SK-N-SH (cell line): ENCODE data around the gene STK38. TPM values are rescaled to one million over a fixed set of nuclear protein-coding genes. Genes with fewer than 3 reads are reported as not detected.

Source experiments
- CTCF ChIA-PET: fragments of 300-600, 350-600 bp; formaldehyde crosslinking; extraction: SDS; loops from one replicate; lab custom pipeline; 2021; lab: Yijun Ruan, JAX
- POLR2A ChIA-PET: fragments of 350-600 bp; sonication (Branson Sonifier 250); formaldehyde crosslinking; extraction: SDS; loops from one replicate; lab custom pipeline; 2020; ENCODE audit warnings: antibody characterized with exemption, inconsistent platforms; lab: Yijun Ruan, JAX
- DNase-seq: peaks from one replicate; pipeline ENCODE4 v3.0.0; 2012
- H2AFZ ChIP-seq: fragments of 200-600 bp; sonication (generic); 2 replicates; pipeline ENCODE4 v1.8.1; 2016; ENCODE audit warnings: antibody characterized with exemption, mild to moderate bottlenecking, low read depth
- H3F3A ChIP-seq: fragments of 200-600 bp; sonication (generic); replicated peaks from 2 replicates; pipeline ENCODE3; 2016; ENCODE audit warnings: antibody characterized with exemption, mild to moderate bottlenecking; ENCODE audit not compliant: insufficient read depth
- H3K27ac ChIP-seq, 2 experiments: fragments of 200-500 bp in 1 of 2; fragments of 200-600 bp in 1 of 2; sonication (Bioruptor generic) in 1 of 2; sonication (generic), shearing (Covaris generic) in 1 of 2; 2 replicates each; pipeline versions ENCODE4 v1.5.1 to v1.6.1; 2014 to 2016; ENCODE audit warnings: low read depth in 2 of 2, inconsistent platforms in 1 of 2, low read length in 1 of 2, mild to moderate bottlenecking in 1 of 2, mixed read lengths in 1 of 2
- H3K27me3 ChIP-seq: fragments of 200-600 bp; sonication (generic), shearing (Covaris generic); 2 replicates; pipeline ENCODE4 v1.6.1; 2016; ENCODE audit warnings: mixed run types; ENCODE audit not compliant: insufficient read depth
- H3K36me3 ChIP-seq, 2 experiments: fragments of 200-500 bp in 1 of 2; fragments of 200-600 bp in 1 of 2; sonication (Bioruptor generic) in 1 of 2; sonication (generic) in 1 of 2; replicated peaks in 1 of 2; 2 replicates each; pipeline versions ENCODE3 to v1.5.1; 2014 to 2016; ENCODE audit warnings: low read length in 1 of 2, mild to moderate bottlenecking in 1 of 2; ENCODE audit not compliant: insufficient read depth in 2 of 2, control insufficient read depth in 1 of 2
- H3K4me1 ChIP-seq, 2 experiments: fragments of 200-500 bp in 1 of 2; fragments of 200-600 bp in 1 of 2; sonication (Bioruptor generic) in 1 of 2; sonication (generic), shearing (Covaris generic) in 1 of 2; 2 replicates each; pipeline versions ENCODE4 v1.5.1 to v1.6.1; 2014 to 2016; ENCODE audit warnings: low read depth in 1 of 2, low read length in 1 of 2, mixed run types in 1 of 2; ENCODE audit not compliant: insufficient read depth in 2 of 2, control insufficient read depth in 1 of 2
- H3K4me2 ChIP-seq: fragments of 200-600 bp; sonication (generic), shearing (Covaris generic); 2 replicates; pipeline ENCODE4 v1.6.1; 2017; ENCODE audit warnings: mixed run types
- H3K4me3 ChIP-seq, 2 experiments: fragments of 200-500 bp in 1 of 2; fragments of 200-600 bp in 1 of 2; sonication (Bioruptor generic) in 1 of 2; sonication (generic), shearing (Covaris generic) in 1 of 2; 2 replicates each; pipeline versions ENCODE4 v1.5.1 to v1.8.1; 2014 to 2016; ENCODE audit warnings: low read depth in 2 of 2, inconsistent platforms in 1 of 2, low read length in 1 of 2, mild to moderate bottlenecking in 1 of 2, mixed read lengths in 1 of 2, moderate library complexity in 1 of 2
- H3K79me2 ChIP-seq: fragments of 200-600 bp; sonication (generic); 2 replicates; pipeline ENCODE4 v1.8.1; 2017; ENCODE audit warnings: mild to moderate bottlenecking; ENCODE audit not compliant: insufficient read depth
- H3K9ac ChIP-seq: fragments of 200-600 bp; sonication (generic); 2 replicates; pipeline ENCODE4 v1.6.1; 2017; ENCODE audit warnings: mixed run types
- H3K9me2 ChIP-seq: fragments of 200-600 bp; sonication (generic); 2 replicates; pipeline ENCODE4 v1.6.1; 2017; ENCODE audit warnings: mixed run types
- H3K9me3 ChIP-seq: fragments of 200-600 bp; sonication (generic); 2 replicates; pipeline ENCODE4 v1.6.1; 2017; ENCODE audit warnings: mixed run types, mild to moderate bottlenecking, moderate library complexity
- H4K20me1 ChIP-seq: fragments of 200-600 bp; sonication (generic); 2 replicates; pipeline ENCODE4 v1.6.1; 2017; ENCODE audit warnings: mild to moderate bottlenecking, mixed run types; ENCODE audit not compliant: insufficient read depth
- CHD2 ChIP-seq: fragments of 150-350 bp; IDR thresholded peaks from 2 replicates; pipeline ENCODE4 v1.6.1; 2018; ENCODE audit warnings: low read length; ENCODE audit not compliant: partially characterized antibody
- CTCF ChIP-seq: fragments of 200-600 bp; sonication (generic); IDR thresholded peaks from 2 replicates; pipeline ENCODE4 v1.6.1; 2017; ENCODE audit warnings: antibody characterized with exemption, mild to moderate bottlenecking, moderate library complexity
- ELF1 ChIP-seq: IDR thresholded peaks from 2 replicates; pipeline ENCODE4 v1.4.0; 2012
- EP300 ChIP-seq, 2 experiments: IDR thresholded peaks; 2 replicates each; pipeline versions ENCODE4 v1.4.0 to v1.6.1; 2012; ENCODE audit warnings: borderline replicate concordance in 1 of 2, low read depth in 1 of 2, low read length in 1 of 2
- FOXM1 ChIP-seq: IDR thresholded peaks from 2 replicates; pipeline ENCODE4 v1.4.0; 2012; ENCODE audit warnings: low read depth, mild to moderate bottlenecking
- GABPA ChIP-seq: IDR thresholded peaks from 2 replicates; pipeline ENCODE4 v1.4.0; 2012; ENCODE audit warnings: low read depth, mild to moderate bottlenecking
- GATA2 ChIP-seq: sonication (generic); formaldehyde crosslinking; IDR thresholded peaks from 2 replicates; pipeline ENCODE4 v1.5.0; 2020; ENCODE audit warnings: mild to moderate bottlenecking, missing genetic modification reagents
- IRF3 ChIP-seq: fragments of 150-350 bp; IDR thresholded peaks from 2 replicates; pipeline ENCODE4 v1.6.1; 2016; ENCODE audit warnings: mild to moderate bottlenecking, low read depth, low read length
- JUND ChIP-seq: IDR thresholded peaks from 2 replicates; pipeline ENCODE4 v1.4.0; 2012
- MEF2A ChIP-seq: IDR thresholded peaks from 2 replicates; pipeline ENCODE4 v1.4.0; 2012; ENCODE audit warnings: low read depth, borderline replicate concordance
- NFIC ChIP-seq: IDR thresholded peaks from 2 replicates; pipeline ENCODE4 v1.4.0; 2012; ENCODE audit warnings: borderline replicate concordance
- RCOR1 ChIP-seq: fragments of 150-350 bp; IDR thresholded peaks from 2 replicates; pipeline ENCODE4 v1.6.1; 2017; ENCODE audit warnings: antibody characterized with exemption, low read length
- RFX5 ChIP-seq: IDR thresholded peaks from 2 replicates; pipeline ENCODE4 v1.6.1; 2012; ENCODE audit warnings: mild to moderate bottlenecking, improper control_type of control experiment, low read length
- SIN3A ChIP-seq: IDR thresholded peaks from 2 replicates; pipeline ENCODE4 v1.6.1; 2012; ENCODE audit warnings: low read depth, mild to moderate bottlenecking, low read length, moderate library complexity, borderline replicate concordance
- SMC3 ChIP-seq: IDR thresholded peaks from 2 replicates; pipeline ENCODE4 v1.6.1; 2012; ENCODE audit warnings: low read depth, low read length, improper control_type of control experiment
- TAF1 ChIP-seq: IDR thresholded peaks from 2 replicates; pipeline ENCODE4 v1.6.1; 2012; ENCODE audit warnings: low read depth, mild to moderate bottlenecking, low read length, moderate library complexity, borderline replicate concordance
- TCF12 ChIP-seq: IDR thresholded peaks from 2 replicates; pipeline ENCODE4 v1.4.0; 2012
- WGBS: methylation state at CpG from one replicate; pipeline ENCODE4 v1.1.6; 2017; ENCODE audit warnings: low lambda C conversion rate; 5-methylcytosine and 5-hydroxymethylcytosine counted together
- polyA plus RNA-seq, 3 experiments: library from polyadenylated mRNA; depleted of rRNA; stranded (reverse); fragments of >200 nt; gene quantifications; 2 replicates each; pipeline ENCODE4 v1.2.3, GENCODE V29; 2012
- TF ChIP-seq, protein P1 (sequence below): IDR thresholded peaks from 2 replicates; pipeline ENCODE4; 2012

Gene STK38
- polyA plus RNA-seq, 1 of the 3 experiments (the other 2 are of a cell fraction) = 10.2 TPM

- Histone ChIP-seq H3K36me3 (peaks cover 21 to 52% of the 10 kb centered on the region in 2 experiments), H3K4me3 (no peak overlapping the region), H3F3A (peaks cover 4% of the 10 kb centered on the region), H3K9ac (no peak overlapping the region), H3K4me1 (no peaks in the 10 kb centered on the region; a peak in 1 of 4 replicates), H3K9me3 (no peaks in the 10 kb centered on the region), H3K27ac (no peak overlapping the region), H3K4me2 (no peak overlapping the region), H2AFZ (no peak overlapping the region), H3K79me2 (peaks cover 3% of the 10 kb centered on the region; the same call in 1 of the 2 replicates), H3K27me3 (no peaks in the 10 kb centered on the region), H3K9me2 (no peaks in the 10 kb centered on the region), H4K20me1 (no peaks in the 10 kb centered on the region)
- DNase-seq = no peak
- POLR2A ChIA-PET = no interaction called here
- WGBS = 46% methylated on average over 1 of the region's 1 CpG
- TF ChIP-seq CTCF (no peak), CHD2 (no peak), SMC3 (no peak), GATA2 (CRISPR knock-in tag) (no peak), NFIC (no peak), JUND (no peak), TAF1 (no peak), IRF3 (no peak), FOXM1 (no peak), ELF1 (no peak), SIN3A (no peak), EP300 (IDR thresholded peaks at IDR 0.05; ENCODE audit: borderline replicate concordance in 1 of 2, low read depth in 1 of 2, low read length in 1 of 2) (no peak), MEF2A (no peak), RFX5 (no peak), TCF12 (no peak), RCOR1 (no peak), GABPA (no peak)
- TF ChIP-seq, protein P1, sequence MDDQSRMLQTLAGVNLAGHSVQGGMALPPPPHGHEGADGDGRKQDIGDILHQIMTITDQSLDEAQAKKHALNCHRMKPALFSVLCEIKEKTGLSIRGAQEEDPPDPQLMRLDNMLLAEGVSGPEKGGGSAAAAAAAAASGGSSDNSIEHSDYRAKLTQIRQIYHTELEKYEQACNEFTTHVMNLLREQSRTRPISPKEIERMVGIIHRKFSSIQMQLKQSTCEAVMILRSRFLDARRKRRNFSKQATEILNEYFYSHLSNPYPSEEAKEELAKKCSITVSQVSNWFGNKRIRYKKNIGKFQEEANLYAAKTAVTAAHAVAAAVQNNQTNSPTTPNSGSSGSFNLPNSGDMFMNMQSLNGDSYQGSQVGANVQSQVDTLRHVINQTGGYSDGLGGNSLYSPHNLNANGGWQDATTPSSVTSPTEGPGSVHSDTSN = no peak
- CTCF ChIA-PET = interaction anchor here (1.4 kb wide), 1 partner anchor 105 kb away, joined by 4 read pairs; no protein-coding TSS in a partner anchor
These were observed 68.0 kb downstream of the STK38 start for GRCh38 chr6:36479256-36479655.
